ENCODE measurements around the gene HELZ2. TPM values are rescaled to one million over a fixed set of nuclear protein-coding genes. Genes with fewer than 3 reads are reported as not detected.

Gene HELZ2
- total RNA-seq, 1 donor from 2014 or later, result 58.1 TPM

DNA sequence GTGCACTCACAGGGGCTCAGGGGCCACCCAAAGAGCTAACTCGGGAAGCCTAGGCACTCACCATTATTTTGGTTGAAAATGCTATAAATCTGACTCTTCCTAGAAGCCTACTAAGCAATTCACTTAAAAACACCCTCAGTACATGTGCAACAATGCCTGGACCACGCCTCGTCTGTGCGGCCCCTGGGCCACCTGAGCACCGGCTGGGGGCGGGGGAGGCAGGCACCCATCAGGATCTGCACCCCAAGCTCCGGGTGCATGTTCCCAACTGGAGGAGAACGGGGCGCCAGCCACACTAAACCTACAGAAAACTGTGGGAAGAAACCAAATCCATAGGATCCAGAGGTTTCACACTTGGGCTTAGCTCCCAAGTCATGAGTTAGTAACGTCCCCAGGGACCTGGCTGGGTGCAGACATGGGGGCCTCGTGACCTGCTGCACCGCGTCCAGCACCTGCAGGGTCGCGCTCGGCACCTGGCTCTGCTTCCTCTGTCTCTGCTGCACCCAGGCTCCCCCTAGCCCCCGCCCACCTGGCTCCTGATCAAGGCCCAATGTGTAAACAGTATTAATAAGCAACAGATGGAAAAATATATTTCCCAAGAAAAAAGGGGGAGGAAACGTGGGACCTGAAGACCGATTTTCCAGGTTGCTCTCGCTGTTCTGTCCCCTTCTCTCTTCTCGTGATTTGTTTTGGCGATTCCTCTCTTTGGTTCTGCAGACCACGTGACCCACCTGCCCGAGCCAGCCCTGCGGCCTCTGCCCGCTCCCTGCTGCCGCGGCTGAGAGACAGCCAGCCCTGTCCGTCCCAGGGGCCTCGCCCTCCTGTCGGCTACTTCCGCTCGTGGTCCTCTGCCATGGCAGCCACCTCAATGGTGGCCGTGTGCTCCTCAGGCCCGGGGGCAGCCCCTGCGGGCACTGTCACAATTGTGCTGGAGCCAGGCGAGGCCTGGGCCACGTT, 15.5 kb upstream of the HELZ2 start:
- peaks cover 51 to 59% of the 10 kb centered on the region in 2 donors for H3K36me3 ChIP-seq
- intact Hi-C loops (cut with DNase I), result no loop called here

DNA sequence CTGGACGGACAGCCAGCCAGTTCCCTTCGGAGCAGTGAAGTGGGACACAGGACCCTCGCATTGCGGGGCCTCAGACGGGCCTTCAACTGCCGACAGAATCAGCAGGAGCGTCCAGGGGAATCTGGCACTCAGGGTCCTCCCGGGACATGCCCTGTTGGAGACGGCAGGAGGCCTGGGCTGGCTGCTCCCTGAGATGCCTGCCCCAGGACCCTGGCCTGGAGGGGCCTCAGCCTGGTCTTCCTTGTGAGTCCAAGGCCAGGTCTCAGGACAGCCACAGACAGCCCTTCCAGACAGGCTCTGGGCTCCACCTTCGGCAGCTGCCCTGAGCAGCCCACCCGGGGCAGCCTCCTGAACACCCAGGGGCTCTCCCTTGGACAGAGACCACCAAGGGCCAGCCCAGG, 14.6 kb upstream of the HELZ2 start:
- intact Hi-C loops (cut with DNase I), result no loop called here
- H3K27ac ChIP-seq, result no peak overlapping the region
- H3K4me1 ChIP-seq, result no peaks in the 10 kb centered on the region
- peaks cover 51 to 53% of the 10 kb centered on the region in 2 donors for H3K36me3 ChIP-seq
- no peaks in the 10 kb centered on the region for H3K9me3 ChIP-seq
- no peak for DNase-seq (ENCODE audit: low spot score in 2 of 2)
- no peaks in the 10 kb centered on the region for H3K27me3 ChIP-seq
- no peak overlapping the region for H3K4me3 ChIP-seq
- TF ChIP-seq, protein P1, sequence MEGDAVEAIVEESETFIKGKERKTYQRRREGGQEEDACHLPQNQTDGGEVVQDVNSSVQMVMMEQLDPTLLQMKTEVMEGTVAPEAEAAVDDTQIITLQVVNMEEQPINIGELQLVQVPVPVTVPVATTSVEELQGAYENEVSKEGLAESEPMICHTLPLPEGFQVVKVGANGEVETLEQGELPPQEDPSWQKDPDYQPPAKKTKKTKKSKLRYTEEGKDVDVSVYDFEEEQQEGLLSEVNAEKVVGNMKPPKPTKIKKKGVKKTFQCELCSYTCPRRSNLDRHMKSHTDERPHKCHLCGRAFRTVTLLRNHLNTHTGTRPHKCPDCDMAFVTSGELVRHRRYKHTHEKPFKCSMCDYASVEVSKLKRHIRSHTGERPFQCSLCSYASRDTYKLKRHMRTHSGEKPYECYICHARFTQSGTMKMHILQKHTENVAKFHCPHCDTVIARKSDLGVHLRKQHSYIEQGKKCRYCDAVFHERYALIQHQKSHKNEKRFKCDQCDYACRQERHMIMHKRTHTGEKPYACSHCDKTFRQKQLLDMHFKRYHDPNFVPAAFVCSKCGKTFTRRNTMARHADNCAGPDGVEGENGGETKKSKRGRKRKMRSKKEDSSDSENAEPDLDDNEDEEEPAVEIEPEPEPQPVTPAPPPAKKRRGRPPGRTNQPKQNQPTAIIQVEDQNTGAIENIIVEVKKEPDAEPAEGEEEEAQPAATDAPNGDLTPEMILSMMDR (IDR thresholded peaks at IDR 0.05), result no peak

More for the DNA sequence above, 15.5 kb upstream of the HELZ2 start:
- TF ChIP-seq, protein P1 (IDR thresholded peaks at IDR 0.05), result no peak
- Histone ChIP-seq H3K27me3 (no peaks in the 10 kb centered on the region), H3K27ac (no peak overlapping the region), H3K4me1 (peaks cover 0 to 5% of the 10 kb centered on the region in 2 donors), H3K9me3 (no peaks in the 10 kb centered on the region), H3K4me3 (no peak overlapping the region)
- DNase-seq (ENCODE audit: low spot score in 2 of 2), result no peak

DNA sequence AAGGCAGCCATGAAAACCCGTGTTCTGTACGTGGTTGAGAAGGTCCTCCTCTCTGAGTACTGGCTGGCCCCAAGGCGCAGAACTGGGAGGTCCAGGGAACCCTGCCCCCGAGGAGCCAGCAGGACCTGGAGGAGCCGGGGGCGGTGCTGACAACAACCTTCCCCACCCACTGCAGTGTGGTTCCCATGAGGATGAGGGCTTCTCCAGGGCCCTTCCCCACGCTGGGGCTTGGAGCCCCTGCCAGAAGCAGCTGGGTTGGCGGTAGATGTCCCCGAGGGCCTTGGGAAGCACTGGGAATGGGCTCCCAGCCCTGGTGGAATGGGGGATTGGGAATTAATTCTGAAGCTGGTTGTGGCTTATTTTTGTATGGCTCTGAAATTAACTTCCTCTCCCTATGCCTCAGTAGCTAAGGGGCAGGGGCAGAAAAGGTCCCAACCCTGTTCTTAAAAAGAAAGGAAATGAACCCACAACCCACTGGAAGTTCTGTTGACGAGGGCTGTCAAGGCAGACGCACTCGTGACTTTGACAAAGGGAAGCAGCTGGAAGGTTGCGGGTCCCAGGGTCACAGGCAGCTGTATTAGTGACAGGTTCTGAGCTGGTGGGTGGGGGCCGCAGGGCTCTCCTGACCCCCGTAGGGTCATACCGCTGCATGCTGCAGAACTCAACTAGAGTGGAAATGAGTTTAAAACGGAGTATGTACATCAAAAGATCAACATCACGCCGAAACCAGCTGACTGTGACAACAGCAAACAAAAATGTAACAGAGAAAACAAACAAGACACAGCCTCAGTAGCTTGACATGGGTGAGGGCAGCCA, 13.9 kb upstream of the HELZ2 start:
- H3K36me3 ChIP-seq, result peaks cover 46 to 49% of the 10 kb centered on the region in 2 donors
- no peak for DNase-seq (ENCODE audit: low spot score in 2 of 2)
- no peak overlapping the region for H3K27ac ChIP-seq
- H3K4me3 ChIP-seq, result no peak overlapping the region
- TF ChIP-seq, protein P1 (IDR thresholded peaks at IDR 0.05), result no peak
- H3K9me3 ChIP-seq, result no peaks in the 10 kb centered on the region
- H3K4me1 ChIP-seq, result no peaks in the 10 kb centered on the region
- H3K27me3 ChIP-seq, result no peaks in the 10 kb centered on the region
- intact Hi-C loops (cut with DNase I), result no loop called here

DNA sequence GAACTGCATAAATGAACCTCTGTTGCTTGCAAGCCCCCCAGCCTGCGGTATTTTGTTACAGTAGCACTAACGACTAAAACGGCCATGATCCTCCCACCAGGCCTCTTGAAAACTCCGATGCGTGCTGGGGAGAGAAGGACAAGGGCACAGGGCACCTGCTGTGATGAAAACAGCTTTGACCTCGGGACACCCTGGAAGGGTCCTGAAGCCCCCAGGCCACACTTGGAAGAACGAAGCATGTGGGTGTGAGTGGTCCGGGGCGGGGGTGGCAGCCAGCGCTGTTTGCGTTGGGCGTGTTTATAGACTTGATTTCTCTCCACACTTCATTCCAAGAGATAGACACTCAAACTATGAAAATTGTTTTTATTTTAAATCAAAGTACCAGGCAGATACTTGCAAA, 13.2 kb upstream of the HELZ2 start:
- peaks cover 39 to 42% of the 10 kb centered on the region in 2 donors for H3K36me3 ChIP-seq

DNA sequence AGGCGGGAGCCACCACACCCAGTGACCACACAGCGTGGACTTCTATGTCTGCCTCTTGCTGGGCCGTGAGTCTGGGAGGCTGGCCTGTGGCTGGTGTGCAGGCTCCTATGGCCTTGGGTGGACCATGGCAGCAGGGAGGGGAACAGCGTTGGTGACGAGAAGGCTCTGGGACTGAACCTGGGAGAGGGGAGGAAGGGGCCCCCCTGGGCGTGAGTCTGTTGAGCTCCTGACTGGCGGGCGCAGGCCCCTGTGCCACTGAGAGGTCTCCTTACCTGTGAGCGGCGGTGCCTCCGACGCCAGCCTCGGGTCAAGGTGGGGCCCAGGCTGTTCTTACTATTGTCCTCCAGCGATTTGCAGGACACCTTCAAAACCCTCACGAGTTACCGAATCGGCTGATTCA, 12.8 kb upstream of the HELZ2 start:
- H3K4me1 ChIP-seq, result no peaks in the 10 kb centered on the region
- intact Hi-C loops (cut with DNase I), result no loop called here
- H3K27me3 ChIP-seq, result no peaks in the 10 kb centered on the region
- peaks cover 34 to 38% of the 10 kb centered on the region in 2 donors for H3K36me3 ChIP-seq
- no peak overlapping the region for H3K4me3 ChIP-seq
- TF ChIP-seq, protein P1 (IDR thresholded peaks at IDR 0.05), result no peak
- DNase-seq (ENCODE audit: low spot score in 2 of 2), result no peak
- H3K27ac ChIP-seq, result no peak overlapping the region
- H3K9me3 ChIP-seq, result no peaks in the 10 kb centered on the region

More for the DNA sequence above, 13.2 kb upstream of the HELZ2 start:
- Histone ChIP-seq H3K4me3 (no peak overlapping the region), H3K4me1 (no peaks in the 10 kb centered on the region), H3K27ac (no peak overlapping the region), H3K9me3 (no peaks in the 10 kb centered on the region), H3K27me3 (no peaks in the 10 kb centered on the region)
- intact Hi-C loops (cut with DNase I), result no loop called here
- DNase-seq (ENCODE audit: low spot score in 2 of 2), result no peak
- TF ChIP-seq, protein P1 (IDR thresholded peaks at IDR 0.05), result no peak

Data from ascending aorta (tissue), 2 donors.